ENCODE data around the gene GLT1D1. TPM values are rescaled to one million over a fixed set of nuclear protein-coding genes. Genes with fewer than 3 reads are reported as not detected.

Gene GLT1D1
- total RNA-seq, 2 experiments from 2014 or later = not detected

GRCh38 chr12:128969480-128970055, 116.3 kb downstream of the GLT1D1 start:
- Mint-ChIP-seq H3K9me3 (peaks cover 4% of the 10 kb centered on the region), H3K4me1 (ENCODE audit: low read depth) (peaks cover 4% of the 10 kb centered on the region), H3K4me3 (no peak overlapping the region), H3K36me3 (ENCODE audit: low read depth) (no peaks in the 10 kb centered on the region), H3K27me3 (ENCODE audit: low read depth) (peaks cover 26% of the 10 kb centered on the region), H3K27ac (no peak overlapping the region)
- CTCF ChIA-PET = interaction anchor here (0.6 to 1.2 kb wide), 3 partner anchors 335 to 1045 kb away, joined by 3 to 4 read pairs (median 4); no protein-coding TSS in a partner anchor
- intact Hi-C loops (cut with micrococcal nuclease) = loop anchor here (2.0 kb wide), 1 partner anchor 941 kb away; no protein-coding TSS in a partner anchor
- peak; percentile 41 for DNase-seq

GRCh38 chr12:128970110-128970509, 116.8 kb downstream of the GLT1D1 start:
- Mint-ChIP-seq H3K27me3 (ENCODE audit: low read depth) (peaks cover 29% of the 10 kb centered on the region), H3K4me1 (ENCODE audit: low read depth) (peaks cover 4% of the 10 kb centered on the region), H3K9me3 (no peaks in the 10 kb centered on the region), H3K36me3 (ENCODE audit: low read depth) (no peaks in the 10 kb centered on the region), H3K27ac (no peak overlapping the region), H3K4me3 (no peak overlapping the region)
- no peak for DNase-seq
- CTCF ChIA-PET = interaction anchor here (0.6 kb wide), 1 partner anchor 335 kb away, joined by 4 read pairs; no protein-coding TSS in a partner anchor
- intact Hi-C loops (cut with micrococcal nuclease) = no loop called here

- intact Hi-C loops (cut with micrococcal nuclease) = no loop called here
- peaks cover 4% of the 10 kb centered on the region for H3K4me1 Mint-ChIP-seq (ENCODE audit: low read depth)
- CTCF ChIA-PET = no interaction called here
- no peak for DNase-seq
- H3K9me3 Mint-ChIP-seq = no peaks in the 10 kb centered on the region
- H3K36me3 Mint-ChIP-seq (ENCODE audit: low read depth) = no peaks in the 10 kb centered on the region
- H3K4me3 Mint-ChIP-seq = no peak overlapping the region
- no peak overlapping the region for H3K27ac Mint-ChIP-seq
- peaks cover 32% of the 10 kb centered on the region for H3K27me3 Mint-ChIP-seq (ENCODE audit: low read depth)
Measured at GRCh38 chr12:128970941-128971340, 117.7 kb downstream of the GLT1D1 start.

- H3K36me3 Mint-ChIP-seq (ENCODE audit: low read depth) = no peaks in the 10 kb centered on the region
- CTCF ChIA-PET = no interaction called here
- no peaks in the 10 kb centered on the region for H3K9me3 Mint-ChIP-seq
- no peak for DNase-seq
- peaks cover 4% of the 10 kb centered on the region for H3K4me1 Mint-ChIP-seq (ENCODE audit: low read depth)
- H3K4me3 Mint-ChIP-seq = no peak overlapping the region
- intact Hi-C loops (cut with micrococcal nuclease) = no loop called here
- H3K27me3 Mint-ChIP-seq (ENCODE audit: low read depth) = peaks cover 32% of the 10 kb centered on the region
- H3K27ac Mint-ChIP-seq = no peak overlapping the region
Measured at GRCh38 chr12:128971802-128972201, 118.5 kb downstream of the GLT1D1 start.

- Mint-ChIP-seq H3K27ac (no peak overlapping the region), H3K4me1 (ENCODE audit: low read depth) (peaks cover 3% of the 10 kb centered on the region), H3K36me3 (ENCODE audit: low read depth) (no peaks in the 10 kb centered on the region), H3K4me3 (no peak overlapping the region), H3K9me3 (no peaks in the 10 kb centered on the region), H3K27me3 (ENCODE audit: low read depth) (peaks cover 38% of the 10 kb centered on the region)
- CTCF ChIA-PET = no interaction called here
- intact Hi-C loops (cut with micrococcal nuclease) = no loop called here
- DNase-seq = no peak
Measured at GRCh38 chr12:128973883-128974681, 120.8 kb downstream of the GLT1D1 start.

GRCh38 chr12:128974881-128975280, 121.6 kb downstream of the GLT1D1 start:
- H3K9me3 Mint-ChIP-seq = no peaks in the 10 kb centered on the region
- intact Hi-C loops (cut with micrococcal nuclease) = no loop called here
- DNase-seq = no peak

GRCh38 chr12:128976120-128976738, 123.0 kb downstream of the GLT1D1 start:
- CTCF ChIA-PET = interaction anchor here (0.5 to 1.3 kb wide), 2 partner anchors 10 to 323 kb away, joined by 3 to 4 read pairs; no protein-coding TSS in a partner anchor
- intact Hi-C loops (cut with micrococcal nuclease) = no loop called here
- H3K36me3 Mint-ChIP-seq (ENCODE audit: low read depth) = no peaks in the 10 kb centered on the region
- no peak overlapping the region for H3K4me3 Mint-ChIP-seq
- H3K27me3 Mint-ChIP-seq (ENCODE audit: low read depth) = peaks cover 31% of the 10 kb centered on the region
- no peaks in the 10 kb centered on the region for H3K4me1 Mint-ChIP-seq (ENCODE audit: low read depth)
- no peaks in the 10 kb centered on the region for H3K9me3 Mint-ChIP-seq
- H3K27ac Mint-ChIP-seq = no peak overlapping the region
- peak; percentile 38 for DNase-seq

More at GRCh38 chr12:128974881-128975280, 121.6 kb downstream of the GLT1D1 start:
- Mint-ChIP-seq H3K27ac (no peak overlapping the region), H3K4me1 (ENCODE audit: low read depth) (no peaks in the 10 kb centered on the region), H3K27me3 (ENCODE audit: low read depth) (peaks cover 38% of the 10 kb centered on the region), H3K4me3 (no peak overlapping the region), H3K36me3 (ENCODE audit: low read depth) (no peaks in the 10 kb centered on the region)
- CTCF ChIA-PET = interaction anchor here (0.7 kb wide), 1 partner anchor 98 kb away, joined by 5 read pairs; no protein-coding TSS in a partner anchor

- Mint-ChIP-seq H3K27ac (no peak overlapping the region), H3K9me3 (no peaks in the 10 kb centered on the region), H3K27me3 (ENCODE audit: low read depth) (peaks cover 31% of the 10 kb centered on the region), H3K36me3 (ENCODE audit: low read depth) (no peaks in the 10 kb centered on the region), H3K4me3 (no peak overlapping the region), H3K4me1 (ENCODE audit: low read depth) (no peaks in the 10 kb centered on the region)
- intact Hi-C loops (cut with micrococcal nuclease) = no loop called here
- DNase-seq = no peak
- CTCF ChIA-PET = no interaction called here
Measured at GRCh38 chr12:128977441-128977840, 124.2 kb downstream of the GLT1D1 start.

GRCh38 chr12:128978067-128978466, 124.8 kb downstream of the GLT1D1 start:
- H3K36me3 Mint-ChIP-seq (ENCODE audit: low read depth) = peaks cover 2% of the 10 kb centered on the region
- CTCF ChIA-PET = no interaction called here
- H3K4me1 Mint-ChIP-seq (ENCODE audit: low read depth) = no peaks in the 10 kb centered on the region
- H3K4me3 Mint-ChIP-seq = no peak overlapping the region
- H3K27ac Mint-ChIP-seq = no peak overlapping the region
- peaks cover 27% of the 10 kb centered on the region for H3K27me3 Mint-ChIP-seq (ENCODE audit: low read depth)
- H3K9me3 Mint-ChIP-seq = no peaks in the 10 kb centered on the region
- DNase-seq = no peak
- intact Hi-C loops (cut with micrococcal nuclease) = no loop called here

GRCh38 chr12:128980623-128981022, 127.3 kb downstream of the GLT1D1 start:
- no peak overlapping the region for H3K27ac Mint-ChIP-seq

GRCh38 chr12:128981971-128982533, 128.8 kb downstream of the GLT1D1 start:
- Mint-ChIP-seq H3K36me3 (ENCODE audit: low read depth) (peaks cover 2% of the 10 kb centered on the region), H3K9me3 (peaks cover 1% of the 10 kb centered on the region), H3K27ac (no peak overlapping the region), H3K4me1 (ENCODE audit: low read depth) (no peaks in the 10 kb centered on the region), H3K4me3 (no peak overlapping the region), H3K27me3 (ENCODE audit: low read depth) (peaks cover 10% of the 10 kb centered on the region)
- CTCF ChIA-PET = no interaction called here
- DNase-seq = no peak
- intact Hi-C loops (cut with micrococcal nuclease) = no loop called here

More at GRCh38 chr12:128980623-128981022, 127.3 kb downstream of the GLT1D1 start:
- Mint-ChIP-seq H3K9me3 (no peaks in the 10 kb centered on the region), H3K4me1 (ENCODE audit: low read depth) (no peaks in the 10 kb centered on the region), H3K27me3 (ENCODE audit: low read depth) (peaks cover 13% of the 10 kb centered on the region), H3K36me3 (ENCODE audit: low read depth) (peaks cover 2% of the 10 kb centered on the region), H3K4me3 (no peak overlapping the region)
- CTCF ChIA-PET = no interaction called here
- DNase-seq = no peak
- intact Hi-C loops (cut with micrococcal nuclease) = no loop called here

- CTCF ChIA-PET = interaction anchor here (0.7 kb wide), 1 partner anchor 187 kb away, joined by 3 read pairs; no protein-coding TSS in a partner anchor
- DNase-seq = no peak
- Mint-ChIP-seq H3K4me1 (ENCODE audit: low read depth) (no peaks in the 10 kb centered on the region), H3K4me3 (no peak overlapping the region), H3K27ac (no peak overlapping the region), H3K9me3 (peaks cover 1% of the 10 kb centered on the region), H3K27me3 (ENCODE audit: low read depth) (peaks cover 6% of the 10 kb centered on the region), H3K36me3 (ENCODE audit: low read depth) (peaks cover 2% of the 10 kb centered on the region)
- intact Hi-C loops (cut with micrococcal nuclease) = no loop called here
Measured at GRCh38 chr12:128982933-128983332, 129.7 kb downstream of the GLT1D1 start.

Data from activated naive CD4-positive, alpha-beta T cell treated with anti-CD3 and anti-CD28 coated beads for 36 hours (primary cell).